Activated CD4-positive, CD25-positive, alpha-beta regulatory T cell treated with anti-CD3 and anti-CD28 coated beads, Interleukin-2, amount 50 U/mL, for 24 hours (primary cell): ENCODE data around the gene CDYL2.
"Not testable (repeated sequence)": the region's sequence is repeated elsewhere in the genome, so short reads cannot be mapped to it uniquely, and the experiment has no call there.

Experiments used
- ATAC-seq, 2 donors: fragments of 150-1000 bp; cut with Tn5 transposase; one replicate each; pipeline ENCODE4 v1.10.0; 2021; ENCODE audit warnings: mild to moderate bottlenecking in 1 of 2, moderate library complexity in 1 of 2

CDYL2 gene

DNA sequence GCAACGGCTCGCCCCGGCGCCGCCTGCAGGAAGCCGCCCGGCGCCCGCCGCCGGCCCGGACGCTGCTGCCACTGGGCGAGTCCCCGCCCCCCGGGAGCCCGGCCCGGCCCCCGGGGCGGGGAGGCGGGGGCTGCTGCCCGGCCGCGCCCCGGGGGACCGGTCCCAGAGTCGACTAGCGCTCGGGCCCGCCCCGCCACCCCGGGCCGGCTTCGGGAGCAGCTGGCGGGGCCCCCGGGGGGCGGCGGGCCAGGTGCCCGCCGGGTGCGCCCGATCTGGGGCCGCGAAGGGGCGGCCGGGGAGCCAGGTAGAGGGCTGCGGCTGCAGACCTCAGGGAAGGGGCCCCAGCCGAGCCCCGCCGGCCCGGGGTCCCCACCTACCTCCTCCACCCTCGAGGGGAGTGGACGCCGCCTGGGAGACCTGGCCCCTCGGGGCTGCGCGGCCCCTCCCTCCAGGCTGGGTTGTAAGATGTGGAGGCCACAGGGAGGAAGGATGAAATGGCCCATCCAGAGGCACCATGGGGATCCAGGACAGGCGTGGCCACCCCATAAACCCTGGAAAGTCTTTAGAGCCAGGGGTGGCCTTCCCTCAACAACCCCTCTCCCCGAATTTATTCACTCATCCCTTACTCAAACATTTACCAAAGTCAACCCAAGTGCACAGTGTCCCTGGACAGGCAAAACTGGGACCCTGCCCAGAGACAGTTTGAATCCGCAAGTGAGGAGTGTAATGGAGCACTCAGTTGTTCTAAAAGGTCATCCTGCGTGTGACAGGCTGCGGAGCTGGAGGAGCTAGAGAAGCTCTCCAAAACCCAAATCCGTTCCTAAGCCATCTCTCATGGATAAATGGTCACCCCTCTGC lies at the start of gene CDYL2:
Gene CDYL2 (minus strand): TSS at position 73 of the 858 bp plus-strand sequence. CDS start 425 bp downstream, outside the sequence.
- peak; percentile 55 to 63 for ATAC-seq

- no peak for ATAC-seq
Observed at GRCh38 chr16:80852261-80852872, 48.0 kb upstream of the CDYL2 start.

GRCh38 chr16:80851831-80852230 lies 47.4 kb upstream of the CDYL2 start:
- ATAC-seq = no peak

GRCh38 chr16:80850757-80851156 lies 46.4 kb upstream of the CDYL2 start:
- no peak for ATAC-seq

- ATAC-seq = no peak
Observed at GRCh38 chr16:80848862-80849261, 44.5 kb upstream of the CDYL2 start.

DNA sequence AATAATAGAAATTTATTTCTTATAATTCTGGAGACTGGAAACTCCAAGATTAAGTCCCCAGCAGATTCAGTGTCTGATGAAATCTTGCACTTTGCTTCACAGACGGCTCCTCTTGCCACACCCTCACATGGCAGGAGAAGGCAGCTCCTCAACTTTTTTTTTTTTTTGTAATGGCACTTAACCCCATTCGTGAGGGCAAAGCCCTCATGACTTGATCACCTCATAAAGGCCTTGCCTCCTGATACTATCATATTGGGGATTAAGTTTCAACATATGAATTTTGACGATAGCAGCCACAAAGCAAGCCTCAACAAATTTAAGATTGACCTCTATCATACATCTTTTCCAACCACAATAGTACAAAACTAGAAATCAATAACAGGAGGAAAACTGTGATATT lies 42.3 kb upstream of the CDYL2 start:
- ATAC-seq = no peak

DNA sequence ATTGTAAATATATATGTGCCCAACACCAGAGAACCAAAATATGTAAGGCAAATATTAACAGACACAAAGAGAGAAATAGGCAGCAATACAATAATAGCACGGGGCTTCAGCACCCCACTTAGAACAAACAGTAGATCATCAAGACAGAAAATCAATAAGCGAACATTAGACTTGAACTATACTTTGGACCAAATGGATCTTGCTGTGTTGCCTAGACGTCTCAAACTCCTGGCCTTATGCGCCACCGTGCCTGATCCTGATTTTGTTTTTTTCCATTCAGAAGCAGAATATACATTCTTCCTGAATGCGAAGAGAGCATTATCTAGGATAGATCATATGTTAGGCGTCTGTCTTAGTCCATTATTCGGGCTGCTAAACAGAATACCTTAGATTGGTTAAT lies 41.9 kb upstream of the CDYL2 start:
- no peak for ATAC-seq

GRCh38 chr16:80844395-80844794 lies 40.0 kb upstream of the CDYL2 start:
- ATAC-seq = no peak

DNA sequence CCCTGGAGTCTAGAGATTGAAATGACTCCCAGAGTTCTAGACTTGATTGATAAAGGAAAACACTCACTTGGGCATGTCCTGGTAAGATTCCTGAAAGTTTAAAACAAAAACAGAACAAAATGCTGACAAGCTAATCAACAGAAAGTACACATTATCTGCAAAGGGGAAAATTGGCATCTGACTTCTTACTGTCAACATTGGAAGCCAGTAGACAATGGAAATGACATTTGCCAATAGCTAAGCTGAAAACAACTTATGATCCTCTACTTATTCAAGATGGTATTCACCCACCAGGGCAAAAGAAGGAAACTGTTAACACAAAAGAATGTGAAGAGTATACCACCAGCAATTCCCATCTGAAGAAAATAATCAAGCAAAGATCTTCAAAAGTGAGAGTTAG lies 36.8 kb upstream of the CDYL2 start:
- no peak for ATAC-seq

DNA sequence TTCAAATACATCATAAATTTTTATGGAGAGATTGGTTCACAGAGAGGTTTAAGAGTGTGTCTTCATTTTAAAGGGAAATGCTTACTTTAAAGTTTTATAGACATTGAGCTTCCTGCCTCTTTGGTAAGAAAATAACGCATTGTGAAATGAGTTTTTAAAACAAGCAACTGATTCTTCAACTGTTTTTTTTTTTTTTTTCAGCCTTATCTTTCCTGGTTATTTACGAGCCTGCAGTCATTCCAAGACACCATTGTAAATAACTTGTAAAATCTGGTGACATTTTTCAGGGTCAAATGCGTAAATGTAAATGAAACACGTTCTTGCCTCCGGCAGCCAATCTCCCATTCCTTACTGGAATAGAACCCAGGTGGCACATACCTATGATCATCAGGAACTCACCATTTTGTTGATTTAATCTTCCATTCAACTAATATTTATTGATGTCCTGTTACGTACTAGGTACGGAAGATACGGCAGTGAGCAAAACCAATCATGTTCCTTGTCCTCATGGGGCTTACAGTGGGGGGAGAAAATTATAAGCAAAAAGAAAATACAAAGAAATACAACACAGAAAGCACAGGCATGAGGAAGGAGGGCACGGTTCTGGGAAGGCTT lies 33.2 kb upstream of the CDYL2 start:
- no peak for ATAC-seq

DNA sequence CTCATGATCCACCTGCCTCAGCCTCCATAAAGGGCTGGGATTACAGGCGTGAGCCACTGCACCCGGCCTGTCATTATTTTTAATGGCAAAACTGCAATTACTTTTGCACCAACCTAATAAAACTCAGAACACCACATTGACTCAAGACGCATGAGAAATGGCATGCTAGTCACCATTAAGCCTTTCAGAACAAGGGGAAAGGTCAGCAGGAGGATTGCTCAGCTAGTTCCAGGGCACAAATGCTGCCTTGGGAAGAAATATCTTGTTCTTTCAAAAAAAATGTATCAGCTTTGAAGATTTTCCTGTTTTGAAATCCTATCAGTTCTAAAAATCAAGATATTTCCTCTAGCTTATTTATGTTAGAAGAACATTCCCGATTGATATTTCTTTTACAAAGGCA lies 32.4 kb upstream of the CDYL2 start:
- ATAC-seq = no peak

- no peak for ATAC-seq
Observed at GRCh38 chr16:80836202-80836601, 31.8 kb upstream of the CDYL2 start.

DNA sequence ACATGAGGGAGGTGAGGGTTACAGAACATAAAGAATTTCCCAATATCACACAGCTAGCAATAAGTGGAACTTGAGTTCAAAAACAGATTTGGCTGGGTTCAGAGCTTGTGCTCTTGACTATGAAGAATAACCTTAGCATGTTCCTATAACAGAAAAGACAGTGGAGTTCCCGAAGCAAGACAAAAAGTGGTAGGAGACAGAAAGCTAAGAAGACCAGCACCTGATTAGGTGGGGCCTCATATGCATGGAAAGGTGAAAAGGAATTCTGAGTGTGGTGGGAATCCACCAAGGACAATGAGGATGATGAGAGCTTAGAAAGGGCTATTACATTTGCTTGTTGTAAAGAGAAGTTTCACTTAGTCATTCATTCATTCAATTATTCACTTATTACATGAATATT lies 26.6 kb upstream of the CDYL2 start:
- ATAC-seq = no peak

DNA sequence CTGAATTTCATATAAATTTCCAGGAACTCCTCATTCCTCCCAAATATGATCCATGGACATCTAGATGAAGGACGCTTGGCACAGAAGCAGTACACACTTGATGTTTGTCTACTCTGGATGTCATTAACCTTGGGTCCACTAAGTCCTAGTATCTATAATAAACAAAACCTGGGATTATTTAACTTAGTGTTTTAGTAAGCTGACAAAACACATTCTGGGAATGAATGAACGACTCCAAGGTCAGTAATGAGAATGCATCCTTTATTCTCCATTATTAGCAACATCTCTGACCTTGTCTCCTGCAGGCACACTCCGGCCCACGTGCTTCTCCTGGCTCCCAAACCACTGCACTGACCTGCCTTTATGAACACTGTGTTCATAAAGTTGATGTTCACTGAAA lies 24.1 kb upstream of the CDYL2 start:
- no peak for ATAC-seq

- ATAC-seq = no peak
Observed at GRCh38 chr16:80827007-80827406, 22.6 kb upstream of the CDYL2 start.

GRCh38 chr16:80825365-80825758 lies 21.0 kb upstream of the CDYL2 start:
- no peak for ATAC-seq

DNA sequence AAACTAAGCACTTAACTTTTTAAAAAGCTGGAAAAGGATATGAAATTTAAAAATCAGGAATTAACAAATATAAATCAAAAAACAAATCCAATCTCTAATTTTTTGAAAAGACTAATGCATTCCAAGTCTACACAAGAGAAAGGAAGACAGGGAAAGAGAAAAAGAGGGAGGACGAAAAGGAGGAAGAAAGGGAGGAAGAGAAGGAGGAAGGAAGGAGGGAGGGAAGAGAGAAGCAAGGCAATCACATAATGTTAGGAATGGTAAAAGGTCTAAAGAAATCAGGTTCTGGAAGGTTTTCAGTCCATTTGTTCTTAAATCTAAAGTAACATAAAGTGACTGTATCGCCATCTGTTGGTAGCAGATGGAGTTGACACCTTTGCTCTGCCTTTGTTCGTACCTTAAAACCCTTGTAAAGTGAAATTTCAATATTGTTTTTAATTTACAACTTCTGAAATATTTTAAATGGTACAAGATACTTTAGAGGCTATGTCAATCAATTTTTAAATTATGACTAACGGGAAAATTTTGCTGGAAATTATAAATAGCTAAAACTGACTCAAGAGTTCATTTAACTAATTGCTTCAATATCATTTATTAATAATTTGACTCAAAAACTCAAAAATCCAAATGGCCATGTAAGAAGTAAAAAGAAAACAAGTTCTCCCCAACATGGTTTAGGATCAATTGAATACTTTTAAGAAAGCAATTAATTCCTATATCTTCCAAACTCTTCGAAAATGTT lies 20.4 kb upstream of the CDYL2 start:
- peak in 1 of 2 donors; percentile 33 for ATAC-seq

- ATAC-seq = no peak
Observed at GRCh38 chr16:80819988-80820387, 15.6 kb upstream of the CDYL2 start.

- ATAC-seq = no peak
Observed at GRCh38 chr16:80816356-80816755, 12.0 kb upstream of the CDYL2 start.

DNA sequence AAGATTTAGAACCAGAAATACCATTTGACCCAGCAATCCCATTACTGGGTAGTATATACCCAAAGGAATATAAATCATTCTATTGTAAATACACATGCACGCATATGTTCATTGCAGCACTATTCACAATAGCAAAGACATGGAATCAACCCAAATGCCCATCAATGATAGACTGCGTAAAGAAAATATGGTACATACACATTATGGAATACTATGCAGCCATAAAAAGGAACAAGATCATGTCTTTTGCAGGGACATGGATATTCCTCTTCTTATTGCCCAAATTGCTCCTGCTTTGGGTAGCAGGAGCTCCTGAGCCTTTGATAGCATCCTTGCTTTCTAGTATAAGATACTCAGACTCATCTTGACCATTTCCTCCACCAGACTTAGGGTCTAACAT lies 10.9 kb upstream of the CDYL2 start:
- not testable (repeated sequence) for ATAC-seq

DNA sequence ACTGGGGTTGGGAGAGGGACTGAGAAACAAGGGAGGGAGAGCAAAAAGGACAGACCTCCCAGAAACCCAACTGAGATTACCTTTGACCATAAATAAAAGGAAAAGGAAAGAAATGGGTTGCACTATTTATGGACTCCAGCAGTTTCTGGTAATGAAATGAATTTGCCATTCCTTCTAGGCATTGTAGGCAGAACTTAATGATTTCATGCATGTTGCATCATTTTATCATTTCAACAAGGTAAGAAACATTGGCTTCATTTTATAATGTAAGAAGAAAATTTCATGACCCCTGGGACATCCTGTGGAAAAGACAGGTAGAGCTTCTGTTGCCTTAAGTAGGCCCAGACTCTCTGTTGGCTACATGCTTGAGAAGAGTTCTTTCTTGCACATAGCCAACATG lies 8.2 kb upstream of the CDYL2 start:
- no peak for ATAC-seq

DNA sequence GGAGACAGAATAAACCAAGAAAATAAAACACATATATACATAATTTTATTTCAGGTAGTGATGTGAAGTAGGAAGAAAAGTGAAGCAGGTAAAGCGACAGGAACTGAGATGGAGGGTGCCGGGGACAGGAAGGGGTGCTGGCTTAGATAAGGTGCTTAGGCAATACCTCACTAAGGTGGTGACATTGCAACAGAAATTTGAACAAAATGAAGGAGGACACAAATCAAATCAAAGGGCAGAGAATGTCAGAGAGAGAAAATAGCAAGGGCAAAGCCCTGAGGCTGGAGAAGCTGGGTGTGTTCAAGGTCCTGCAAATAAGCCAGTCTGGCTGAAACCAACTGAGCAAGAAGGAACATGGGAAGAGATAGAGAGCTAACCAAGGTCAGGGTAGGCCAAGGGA lies 5.0 kb upstream of the CDYL2 start:
- ATAC-seq = no peak

- no peak for ATAC-seq
Observed at GRCh38 chr16:80807906-80808305, 3.5 kb upstream of the CDYL2 start.
